ENCODE measurements around the gene MAP4K1. TPM values are rescaled to one million over a fixed set of nuclear protein-coding genes. Genes with fewer than 3 reads are reported as not detected.

The MAP4K1 gene
- total RNA-seq, 1 donor = 0.72 TPM

DNA sequence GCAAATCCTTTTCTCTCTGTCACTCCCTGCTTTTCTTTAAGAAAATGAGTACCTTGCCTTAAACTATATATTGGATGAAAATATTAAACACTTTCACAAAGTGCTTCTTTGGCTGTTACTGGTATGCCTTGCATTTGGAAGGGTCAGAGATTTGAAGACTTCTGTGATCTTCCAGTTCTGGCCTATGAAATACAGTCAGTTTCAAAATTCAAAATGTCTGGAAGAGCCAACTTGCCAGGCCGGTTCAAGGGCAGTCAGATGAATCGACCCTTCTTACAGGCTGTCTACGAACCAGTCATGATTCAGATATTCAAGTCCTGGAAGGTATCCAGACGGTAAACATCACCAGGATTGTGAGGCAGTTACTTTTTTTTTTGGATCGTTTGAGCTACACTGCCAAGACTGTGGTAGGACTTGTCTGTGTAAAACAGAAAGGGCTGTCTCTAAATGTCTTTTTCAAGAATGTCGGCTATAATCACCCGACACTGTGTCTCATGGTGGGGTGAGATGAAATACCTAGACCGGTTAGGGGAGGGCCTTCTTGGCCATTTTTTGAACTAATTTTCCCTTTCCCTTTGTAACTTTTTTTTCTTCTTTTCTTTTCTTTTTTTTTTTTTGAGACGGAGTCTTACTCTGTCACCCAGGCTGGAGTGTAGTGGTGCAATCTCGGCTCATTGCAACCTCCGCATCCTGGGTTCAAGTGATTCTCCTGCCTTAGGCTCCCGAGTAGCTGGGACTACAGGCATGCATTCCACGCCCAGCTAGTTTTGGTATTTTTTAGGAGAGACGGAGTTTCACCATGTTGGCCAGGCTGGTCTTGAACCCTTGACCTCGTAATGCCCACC is 40.9 kb upstream of the MAP4K1 start:
- no peaks in the 10 kb centered on the region for H3K27me3 ChIP-seq (ENCODE audit: insufficient read depth, low read length)
- H2AFZ ChIP-seq (ENCODE audit: low read length) = no peak overlapping the region
- H4K20me1 ChIP-seq (ENCODE audit: insufficient read depth, low read length) = peaks cover 15% of the 10 kb centered on the region
- peaks cover 85% of the 10 kb centered on the region for H3K4me1 ChIP-seq (ENCODE audit: insufficient read depth, low read length)
- peaks cover 89% of the 10 kb centered on the region for H3K79me2 ChIP-seq (ENCODE audit: insufficient read depth, low read length)
- DNase-seq (ENCODE audit: insufficient read length, low spot score, missing footprints) = peak; percentile 93
- H3K27ac ChIP-seq (ENCODE audit: low read depth, low read length) = peak overlapping the region; percentile 98
- H3K4me3 ChIP-seq (ENCODE audit: insufficient read depth, low read length) = peak overlapping the region; percentile 57
- H3K36me3 ChIP-seq (ENCODE audit: insufficient read depth, low read length) = peaks cover 48% of the 10 kb centered on the region
- TF ChIP-seq, protein P1, sequence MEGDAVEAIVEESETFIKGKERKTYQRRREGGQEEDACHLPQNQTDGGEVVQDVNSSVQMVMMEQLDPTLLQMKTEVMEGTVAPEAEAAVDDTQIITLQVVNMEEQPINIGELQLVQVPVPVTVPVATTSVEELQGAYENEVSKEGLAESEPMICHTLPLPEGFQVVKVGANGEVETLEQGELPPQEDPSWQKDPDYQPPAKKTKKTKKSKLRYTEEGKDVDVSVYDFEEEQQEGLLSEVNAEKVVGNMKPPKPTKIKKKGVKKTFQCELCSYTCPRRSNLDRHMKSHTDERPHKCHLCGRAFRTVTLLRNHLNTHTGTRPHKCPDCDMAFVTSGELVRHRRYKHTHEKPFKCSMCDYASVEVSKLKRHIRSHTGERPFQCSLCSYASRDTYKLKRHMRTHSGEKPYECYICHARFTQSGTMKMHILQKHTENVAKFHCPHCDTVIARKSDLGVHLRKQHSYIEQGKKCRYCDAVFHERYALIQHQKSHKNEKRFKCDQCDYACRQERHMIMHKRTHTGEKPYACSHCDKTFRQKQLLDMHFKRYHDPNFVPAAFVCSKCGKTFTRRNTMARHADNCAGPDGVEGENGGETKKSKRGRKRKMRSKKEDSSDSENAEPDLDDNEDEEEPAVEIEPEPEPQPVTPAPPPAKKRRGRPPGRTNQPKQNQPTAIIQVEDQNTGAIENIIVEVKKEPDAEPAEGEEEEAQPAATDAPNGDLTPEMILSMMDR (IDR thresholded peaks at IDR 0.05; ENCODE audit: extremely low read depth, low read depth, low read length) = no peak
- H3K4me2 ChIP-seq (ENCODE audit: insufficient read depth, low read length) = peak overlapping the region; percentile 58
- no peaks in the 10 kb centered on the region for H3K9me3 ChIP-seq (ENCODE audit: low read depth, low read length)

DNA sequence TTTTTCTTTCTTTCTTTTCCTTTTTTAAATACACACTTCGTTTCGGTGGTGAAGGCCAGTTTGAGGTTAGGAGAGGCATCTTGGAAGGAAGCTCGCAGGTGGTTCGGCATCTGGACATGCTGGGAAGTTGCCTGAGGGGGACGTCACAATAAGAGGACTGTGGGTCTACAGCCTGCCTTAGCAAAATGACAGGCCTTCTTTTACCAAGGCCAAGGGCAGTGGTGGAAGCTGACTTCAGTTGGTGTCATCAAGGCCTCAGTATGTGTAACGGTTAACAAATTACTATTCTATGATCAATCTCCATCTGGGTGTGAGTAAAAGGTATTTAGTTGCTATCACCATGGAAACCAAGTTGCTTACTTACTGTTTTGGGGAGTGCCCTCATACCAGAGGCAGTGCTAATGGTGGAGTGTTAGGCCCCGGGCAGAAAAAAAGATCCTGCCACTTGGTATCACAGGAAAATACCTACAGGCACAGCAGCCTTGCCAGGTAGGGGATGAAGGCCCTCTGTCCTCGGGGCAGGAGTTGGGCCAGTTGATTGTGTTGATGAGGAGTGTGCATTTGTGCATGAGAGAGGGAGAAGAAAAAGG is 40.0 kb upstream of the MAP4K1 start:
- Histone ChIP-seq H3K9me3 (ENCODE audit: low read depth, low read length) (no peaks in the 10 kb centered on the region), H4K20me1 (ENCODE audit: insufficient read depth, low read length) (peaks cover 13% of the 10 kb centered on the region), H3K4me2 (ENCODE audit: insufficient read depth, low read length) (peak overlapping the region; percentile 58), H3K27me3 (ENCODE audit: insufficient read depth, low read length) (no peaks in the 10 kb centered on the region), H3K27ac (ENCODE audit: low read depth, low read length) (peak overlapping the region; percentile 98), H3K4me3 (ENCODE audit: insufficient read depth, low read length) (peak overlapping the region; percentile 17), H2AFZ (ENCODE audit: low read length) (no peak overlapping the region), H3K79me2 (ENCODE audit: insufficient read depth, low read length) (peaks cover 89% of the 10 kb centered on the region), H3K36me3 (ENCODE audit: insufficient read depth, low read length) (peaks cover 44% of the 10 kb centered on the region), H3K4me1 (ENCODE audit: insufficient read depth, low read length) (peaks cover 89% of the 10 kb centered on the region)
- DNase-seq (ENCODE audit: insufficient read length, low spot score, missing footprints) = peak; percentile 51
- TF ChIP-seq, protein P1 (IDR thresholded peaks at IDR 0.05; ENCODE audit: extremely low read depth, low read depth, low read length) = no peak

DNA sequence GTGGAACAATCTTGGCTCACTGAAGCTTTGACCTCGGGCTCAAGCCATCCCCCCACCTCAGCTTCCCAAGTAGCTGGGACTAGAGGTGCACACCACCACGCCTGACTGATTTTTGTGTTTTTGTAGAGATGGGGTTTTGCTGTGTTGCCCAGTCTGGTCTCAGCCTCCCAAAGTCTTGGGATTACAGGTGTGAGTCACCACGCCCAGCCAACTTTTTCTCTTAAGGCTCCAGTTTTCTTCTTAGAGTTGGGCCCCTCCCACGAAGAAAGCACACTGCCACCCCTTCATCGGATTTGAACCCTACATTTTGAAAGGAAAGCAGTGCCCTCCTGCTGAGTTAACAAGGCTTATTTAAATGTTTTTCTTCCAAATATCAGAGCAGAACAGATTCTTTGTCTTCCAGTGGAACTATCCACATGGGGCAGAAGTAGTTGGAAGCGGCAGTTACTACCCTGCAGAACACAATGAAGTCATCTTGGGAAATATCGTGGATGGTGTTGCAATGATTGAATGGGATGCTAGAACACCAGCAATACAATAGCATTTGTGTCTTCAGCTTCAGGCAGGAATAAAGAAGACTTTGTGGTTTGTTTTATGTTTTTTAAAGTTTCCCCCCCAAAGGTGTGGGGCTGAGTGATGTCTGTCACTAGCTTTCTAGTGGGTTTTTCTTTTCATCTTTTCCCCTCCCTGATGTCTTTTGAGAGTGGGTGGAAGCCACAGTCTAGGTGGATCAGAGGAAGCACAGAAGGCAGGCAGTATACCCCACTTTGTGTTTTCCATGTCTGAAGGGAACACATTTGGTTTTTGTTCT is 38.6 kb upstream of the MAP4K1 start:
- no peak overlapping the region for H3K4me3 ChIP-seq (ENCODE audit: insufficient read depth, low read length)
- H3K36me3 ChIP-seq (ENCODE audit: insufficient read depth, low read length) = peaks cover 40% of the 10 kb centered on the region
- no peaks in the 10 kb centered on the region for H3K27me3 ChIP-seq (ENCODE audit: insufficient read depth, low read length)
- H4K20me1 ChIP-seq (ENCODE audit: insufficient read depth, low read length) = peaks cover 19% of the 10 kb centered on the region
- peak; percentile 8 for DNase-seq (ENCODE audit: insufficient read length, low spot score, missing footprints)
- TF ChIP-seq, protein P1 (IDR thresholded peaks at IDR 0.05; ENCODE audit: extremely low read depth, low read depth, low read length) = no peak
- peaks cover 91% of the 10 kb centered on the region for H3K79me2 ChIP-seq (ENCODE audit: insufficient read depth, low read length)
- H3K9me3 ChIP-seq (ENCODE audit: low read depth, low read length) = no peaks in the 10 kb centered on the region
- H3K27ac ChIP-seq (ENCODE audit: low read depth, low read length) = peak overlapping the region; percentile 98
- peak overlapping the region; percentile 10 for H3K4me2 ChIP-seq (ENCODE audit: insufficient read depth, low read length)
- H3K4me1 ChIP-seq (ENCODE audit: insufficient read depth, low read length) = peaks cover 94% of the 10 kb centered on the region
- H2AFZ ChIP-seq (ENCODE audit: low read length) = no peak overlapping the region

Data from osteoblast (primary cell).